Head of caudate nucleus (tissue), 42 donors: Measurements from ENCODE around the gene SLFN12L.
A peak's percentile ranks its signal among the peaks of the same experiment; 100 is the strongest.
"Not testable (repeated sequence)": the region's sequence is repeated elsewhere in the genome, so short reads cannot be mapped to it uniquely, and the experiment has no call there.

Experiments used
- DNase-seq, 42 donors: peaks; one replicate each; pipeline versions ENCODE4 v3.0.0 to v3.0.0-alpha.2; 2020 to 2021; ENCODE audit warnings: mixed read lengths in 7 of 42
- intact Hi-C: fragments of 100-400 bp; cut with DNase I; formaldehyde crosslinking; loops from one replicate; pipeline ENCODE4 v1.15.0; 2022

Gene SLFN12L

DNA sequence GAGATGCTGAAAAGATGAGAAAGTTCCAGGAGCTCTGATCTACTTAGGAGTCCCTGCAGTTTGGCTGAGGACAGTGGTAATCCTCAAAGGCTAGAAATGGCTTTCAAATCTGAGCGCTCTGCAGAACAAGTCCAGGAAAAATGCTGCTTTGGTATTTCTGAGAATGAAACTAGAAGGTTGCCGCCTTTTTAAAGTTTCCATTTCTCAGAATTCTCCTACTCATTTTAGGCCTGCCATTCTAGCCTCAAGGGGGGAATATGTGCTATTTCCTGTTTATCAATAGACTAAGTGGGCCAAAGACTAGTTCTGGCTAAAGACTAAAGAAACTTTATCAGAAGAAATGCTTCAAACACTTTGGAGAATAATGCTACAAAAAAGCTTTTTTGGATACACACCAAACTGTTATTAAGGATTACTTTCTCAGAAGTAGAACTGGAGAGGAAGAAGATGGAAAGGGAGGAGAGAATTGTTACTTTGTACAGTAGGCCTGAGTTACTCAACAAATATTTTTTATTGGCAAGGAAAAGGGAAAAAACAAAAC, at the start of gene SLFN12L:
SLFN12L (minus strand) TSS at position 78 of the 541 bp plus-strand sequence. CDS start 15,314 bp downstream, outside the sequence.
- intact Hi-C loops = no loop called here
- DNase-seq = no peak

DNA sequence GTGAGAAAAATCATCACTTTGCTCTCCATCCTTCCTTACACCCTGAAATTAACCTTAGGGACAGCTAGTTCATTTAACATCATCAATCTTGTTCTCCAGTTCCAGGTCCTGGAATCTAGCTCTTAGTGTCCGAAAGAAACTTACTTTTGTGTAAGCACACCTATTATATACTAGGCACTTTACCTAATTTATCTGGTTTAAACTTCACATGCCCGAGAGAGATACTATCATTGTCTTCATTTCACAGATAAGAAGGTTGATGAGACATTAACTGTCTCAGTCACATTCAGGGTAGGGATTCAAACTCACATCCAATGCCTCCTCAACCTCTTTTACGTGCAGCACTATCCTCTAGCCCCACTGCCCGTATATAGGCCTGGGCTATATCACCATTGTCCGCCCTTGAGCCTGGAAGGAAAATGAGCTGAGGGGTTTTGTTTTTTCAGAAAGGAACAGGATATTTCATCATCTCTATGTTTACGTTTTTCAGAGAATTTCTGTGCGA, 49.1 kb upstream of the SLFN12L start:
- DNase-seq = no peak
- intact Hi-C loops = no loop called here

DNA sequence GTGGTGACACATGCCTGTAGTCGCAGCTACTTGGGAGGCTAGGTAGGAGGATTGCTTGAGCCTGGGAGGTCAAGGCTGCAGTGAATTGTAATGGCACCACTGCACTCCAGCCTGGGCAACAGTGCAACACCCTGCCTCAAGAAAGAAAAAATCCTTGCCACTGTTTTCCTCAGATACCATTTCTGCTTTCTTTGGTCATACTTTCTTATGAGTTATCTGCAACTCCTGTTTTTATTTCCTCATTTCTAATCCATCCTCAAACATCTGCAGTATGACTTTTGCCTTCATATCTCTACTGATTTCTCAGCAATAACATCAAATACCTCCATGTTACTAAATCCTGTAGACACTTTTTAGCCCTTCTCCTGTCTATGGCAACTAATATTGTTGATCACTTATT, 46.6 kb upstream of the SLFN12L start:
- no peak for DNase-seq
- intact Hi-C loops = no loop called here

DNA sequence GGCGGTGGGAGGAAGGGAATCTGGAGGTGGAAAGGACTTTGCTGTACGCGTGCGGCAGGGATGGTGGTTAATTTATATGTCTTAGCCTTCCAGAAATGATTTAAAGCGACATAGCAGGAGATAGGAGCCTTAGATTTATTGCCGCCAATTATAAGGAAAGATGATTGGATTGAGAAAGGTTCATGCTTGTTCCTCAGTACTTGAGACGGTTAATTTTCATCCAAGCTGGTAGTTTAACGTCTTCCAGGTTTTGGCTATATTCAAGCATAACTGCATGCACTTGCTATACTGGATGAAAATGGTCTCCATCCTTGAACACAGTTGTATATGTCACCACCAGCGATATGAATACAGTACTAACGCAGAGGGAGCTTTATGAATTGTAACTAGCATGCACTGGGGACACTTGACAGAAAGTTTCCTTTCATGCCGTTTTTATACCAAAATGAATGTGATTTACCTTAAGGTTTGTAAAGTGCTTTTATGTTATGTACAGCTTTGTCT, 41.5 kb upstream of the SLFN12L start:
- no peak for DNase-seq
- intact Hi-C loops = no loop called here

DNA sequence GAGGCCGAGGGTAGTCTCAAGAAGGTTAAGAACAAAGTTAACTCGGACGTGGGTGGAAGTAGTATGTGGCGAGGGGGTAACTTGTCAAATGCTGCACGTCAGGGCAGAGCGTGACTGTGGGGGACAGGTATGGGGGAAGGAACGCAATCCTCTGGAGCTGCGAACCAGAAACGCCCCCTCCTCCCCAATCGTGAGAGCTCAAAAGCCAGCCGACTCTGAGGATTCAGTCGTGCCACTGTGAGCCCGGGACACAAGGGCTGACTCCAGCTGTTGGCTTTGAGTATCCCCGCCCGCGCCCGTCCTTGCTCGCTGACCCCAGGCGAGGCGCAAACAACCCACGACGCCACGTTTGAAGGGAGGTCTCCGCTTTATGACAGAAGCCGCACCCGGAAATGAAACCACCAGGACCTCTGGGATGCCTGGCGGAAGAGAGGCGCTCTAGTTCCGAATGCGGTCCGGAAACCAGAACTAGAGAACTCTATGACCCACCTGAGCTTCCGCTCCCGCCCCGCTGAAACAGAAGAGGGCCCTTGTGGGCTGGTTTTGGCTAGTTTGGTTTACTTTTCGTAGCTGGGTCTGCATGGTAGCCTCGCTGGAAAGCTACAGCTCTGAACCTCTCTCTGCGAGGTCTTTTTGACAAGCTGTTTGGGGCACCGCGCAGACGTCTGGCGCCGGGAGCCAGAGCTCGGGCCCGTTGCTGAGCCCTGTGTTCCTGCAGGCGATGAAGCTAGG, 40.9 kb upstream of the SLFN12L start, which contains the start of gene PEX12:
PEX12 (minus strand) TSS at position 375 of the 732 bp plus-strand sequence. CDS start 550 bp downstream, outside the sequence.
- intact Hi-C loops = no loop called here

DNA sequence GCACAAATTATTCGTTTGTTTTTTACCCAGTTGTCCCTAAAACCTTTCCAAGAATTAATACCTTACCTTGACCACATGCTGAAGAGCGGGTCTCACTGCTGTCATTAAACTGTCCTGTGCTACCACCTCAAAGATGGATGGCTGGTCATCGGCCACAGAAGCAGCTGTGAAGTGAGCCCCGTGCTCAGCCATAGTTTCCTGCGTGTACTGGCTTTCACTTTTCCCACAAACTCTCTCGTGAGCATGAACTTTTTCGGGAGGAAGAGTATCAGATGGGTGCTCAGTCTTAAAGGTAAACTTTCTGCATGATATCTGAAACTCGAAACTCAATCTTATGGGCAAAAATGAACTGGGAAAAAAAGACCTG, 40.3 kb upstream of the SLFN12L start:
- DNase-seq = peak in 1 of 42 donors; percentile 6
- intact Hi-C loops = no loop called here

More for the DNA sequence above, 40.9 kb upstream of the SLFN12L start, which contains the start of gene PEX12:
- DNase-seq = peak; percentile 87 to 98 (median 94)

DNA sequence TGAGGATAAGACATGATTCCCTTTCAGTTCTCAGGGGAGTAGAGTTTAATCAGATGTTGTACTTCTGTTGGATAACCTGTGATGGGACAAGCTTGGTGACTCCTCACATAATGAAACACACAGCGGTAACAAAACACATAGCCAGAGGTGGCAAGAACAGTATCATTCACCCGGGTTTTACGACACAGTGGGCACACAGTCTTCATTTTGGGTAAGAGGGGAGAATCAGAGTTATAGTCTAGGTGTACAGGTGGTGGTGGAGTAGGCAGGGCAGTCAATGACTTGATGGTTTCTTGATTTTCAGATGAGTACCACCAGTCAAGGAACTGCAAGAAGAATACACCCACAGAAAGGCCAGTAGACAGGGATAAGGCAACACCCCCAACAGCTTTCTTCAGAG, 38.3 kb upstream of the SLFN12L start:
- peak in 1 of 42 donors; percentile 3 for DNase-seq
- intact Hi-C loops = no loop called here

DNA sequence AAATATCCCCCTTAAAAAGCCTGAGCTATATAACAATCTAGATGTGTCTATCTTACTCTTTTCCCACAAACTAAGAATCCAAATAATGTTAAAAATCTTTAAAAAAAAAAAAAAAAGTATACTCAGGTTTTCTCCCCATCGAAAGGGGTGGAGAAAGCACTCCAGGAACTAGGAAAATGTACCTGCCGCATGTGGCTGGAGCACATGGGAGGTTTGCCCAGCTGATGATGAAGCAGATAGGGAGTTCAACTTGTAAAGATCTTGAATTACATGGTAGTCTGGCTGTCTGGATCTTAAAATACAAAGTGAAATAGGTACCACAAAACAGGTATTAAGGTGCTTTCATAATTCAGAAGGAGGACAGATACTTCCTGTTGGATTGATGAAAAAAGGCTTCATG, 31.9 kb upstream of the SLFN12L start:
- no peak for DNase-seq
- intact Hi-C loops = no loop called here

DNA sequence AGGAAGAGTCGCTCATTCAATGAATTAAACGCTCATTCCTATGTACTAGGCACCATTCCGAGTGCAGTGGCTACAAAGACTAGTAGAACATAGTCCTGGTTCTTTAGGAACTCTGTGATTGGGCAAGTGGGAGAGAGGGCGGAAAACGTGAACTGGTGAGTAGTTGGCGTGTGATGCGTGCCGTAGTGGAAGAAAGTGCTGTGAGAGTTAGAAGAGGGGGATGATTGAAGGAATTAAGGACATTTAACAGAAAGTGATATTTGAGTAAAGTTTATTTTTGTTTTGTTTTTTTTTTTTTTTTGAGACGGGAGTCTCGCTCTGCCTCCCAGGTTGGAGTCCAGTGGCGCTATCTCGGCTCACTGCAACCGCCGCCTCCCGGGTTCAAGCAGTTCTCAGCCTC, 31.1 kb upstream of the SLFN12L start:
- DNase-seq = peak in 2 of 42 donors; percentile 23 to 34
- intact Hi-C loops = no loop called here

DNA sequence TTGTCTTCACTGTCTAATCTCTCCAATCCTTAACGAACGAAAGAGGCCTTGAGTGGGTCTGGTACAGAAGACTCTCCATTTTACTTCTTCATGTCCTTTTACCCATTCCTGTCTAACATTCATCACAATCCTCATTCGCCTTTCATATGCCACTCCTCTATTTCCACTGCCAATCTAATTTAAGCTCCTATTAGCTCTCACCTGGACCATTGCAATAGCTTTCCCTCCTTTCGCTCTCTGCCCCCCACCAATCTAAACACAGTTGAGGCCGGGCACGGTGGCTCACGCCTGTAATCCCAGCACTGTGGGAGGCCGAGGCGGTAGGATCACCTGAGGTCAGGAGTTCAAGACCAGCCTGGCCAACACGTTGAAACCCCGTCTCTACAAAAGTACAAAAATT, 29.5 kb upstream of the SLFN12L start:
- intact Hi-C loops = no loop called here

DNA sequence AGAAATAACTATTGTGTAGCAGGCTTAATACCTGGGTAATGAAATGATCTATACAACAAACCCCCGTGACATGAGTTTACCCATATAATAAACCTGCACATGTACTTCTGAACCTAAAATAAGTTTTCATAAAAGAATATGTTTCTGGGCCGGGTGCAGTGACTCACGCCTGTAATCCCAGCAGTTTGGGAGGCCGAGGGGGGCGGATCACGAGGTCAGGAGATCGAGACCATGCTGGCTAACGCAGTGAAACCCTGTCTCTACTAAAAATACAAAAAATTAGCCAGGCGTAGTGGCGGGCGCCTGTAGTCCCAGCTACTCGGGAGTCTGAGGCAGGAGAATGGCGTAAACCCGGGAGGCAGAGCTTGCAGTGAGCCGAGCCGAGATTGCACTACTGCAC, 25.7 kb upstream of the SLFN12L start:
- intact Hi-C loops = not testable (repeated sequence)

More for the DNA sequence above, 29.5 kb upstream of the SLFN12L start:
- DNase-seq = no peak

DNA sequence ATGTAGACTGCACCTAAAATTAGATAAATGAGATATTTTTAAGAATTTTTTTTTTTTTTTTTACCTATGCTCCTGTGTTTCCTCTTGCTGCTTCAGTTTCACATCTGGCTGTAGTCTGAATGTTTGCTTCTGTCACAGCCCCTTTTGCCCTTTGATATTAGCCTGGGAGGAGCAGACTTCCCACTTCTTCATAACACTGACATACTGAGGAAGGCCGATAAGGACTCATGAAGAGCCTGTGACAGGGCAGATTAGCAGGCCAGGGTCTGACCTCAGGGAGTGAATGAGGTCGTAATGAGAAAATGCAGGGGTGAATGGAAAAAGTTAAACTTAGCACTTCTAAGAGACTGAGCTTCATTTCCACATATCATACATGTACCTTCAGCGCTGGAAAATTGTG, 23.2 kb upstream of the SLFN12L start, which contains the start of gene SLFN14:
SLFN14 (minus strand) TSS at position 117 of the 400 bp plus-strand sequence. CDS start 2,757 bp downstream, outside the sequence.
- no peak for DNase-seq
- intact Hi-C loops = no loop called here

More for the DNA sequence above, 25.7 kb upstream of the SLFN12L start:
- DNase-seq = not testable (repeated sequence)

DNA sequence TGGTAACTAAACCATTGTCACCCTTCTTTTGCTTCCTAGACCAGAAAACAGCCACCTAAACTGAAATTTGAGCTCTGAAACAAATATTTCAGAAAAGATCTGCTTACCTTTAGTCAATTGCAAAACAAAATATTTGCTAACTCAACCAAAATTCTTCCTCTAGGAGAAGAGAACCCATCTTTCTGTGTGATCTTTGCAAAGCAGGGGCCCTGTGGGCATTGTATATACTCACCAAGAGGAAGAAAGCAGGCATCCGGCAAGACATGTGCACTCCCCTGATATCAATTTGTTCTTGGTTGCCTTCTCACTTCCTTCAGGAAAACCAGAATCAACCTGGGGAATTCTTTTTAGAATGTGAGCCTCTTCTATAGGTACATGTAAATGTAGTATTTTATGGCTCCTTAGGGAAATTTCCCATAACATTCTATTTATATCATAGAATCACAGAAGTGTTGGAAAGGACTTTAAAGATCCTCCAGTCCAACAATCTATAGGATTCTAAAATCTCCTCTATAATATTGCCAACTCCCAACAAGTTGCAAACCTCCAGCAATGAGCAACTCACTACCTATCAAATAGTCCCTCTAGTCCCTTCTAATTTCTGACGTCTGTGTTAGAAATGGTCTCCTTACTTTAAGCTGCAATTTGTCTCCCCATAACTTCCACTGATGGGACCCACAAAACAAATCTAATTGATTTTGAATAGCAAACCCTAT, 22.2 kb upstream of the SLFN12L start:
- intact Hi-C loops = no loop called here
- no peak for DNase-seq

DNA sequence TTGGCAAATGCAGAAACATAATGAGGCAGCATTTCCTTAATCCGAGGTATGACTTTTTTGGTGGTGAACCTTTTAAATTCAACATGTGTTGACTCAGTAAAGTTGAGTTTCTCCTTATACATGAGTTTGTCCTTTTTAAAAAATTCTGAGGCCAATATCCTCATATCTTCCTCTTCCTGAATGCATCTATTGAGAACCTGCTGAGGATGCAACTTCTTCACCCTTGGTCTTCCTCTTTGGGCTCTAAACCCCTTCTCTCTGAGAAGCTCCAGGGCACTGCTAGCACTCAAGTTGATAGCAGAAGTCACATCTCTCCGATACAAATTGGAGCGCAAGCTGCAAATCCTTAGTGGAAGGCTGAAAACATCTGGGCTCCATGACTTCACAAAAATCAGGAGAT, 19.9 kb upstream of the SLFN12L start:
- DNase-seq = no peak
- intact Hi-C loops = no loop called here

DNA sequence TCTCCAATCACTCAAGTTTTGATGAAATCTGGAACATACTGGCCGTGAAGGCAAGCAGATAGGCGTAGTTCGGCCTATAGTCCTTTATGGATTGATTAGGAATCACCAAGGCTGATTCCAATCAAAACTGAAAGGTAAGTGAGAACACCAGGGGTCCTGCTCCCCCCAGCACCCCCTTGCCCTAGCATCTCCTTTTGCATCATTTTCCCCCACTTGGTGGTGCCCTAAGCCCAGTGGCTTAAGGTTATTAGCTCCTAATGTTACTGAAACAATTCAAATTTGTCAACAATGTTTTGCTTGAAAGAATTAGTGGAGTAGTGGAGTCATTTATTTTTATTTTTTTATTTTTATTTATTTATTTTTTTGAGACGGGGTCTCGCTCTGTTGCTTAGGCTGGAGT, 18.2 kb upstream of the SLFN12L start:
- DNase-seq = no peak
- intact Hi-C loops = no loop called here

DNA sequence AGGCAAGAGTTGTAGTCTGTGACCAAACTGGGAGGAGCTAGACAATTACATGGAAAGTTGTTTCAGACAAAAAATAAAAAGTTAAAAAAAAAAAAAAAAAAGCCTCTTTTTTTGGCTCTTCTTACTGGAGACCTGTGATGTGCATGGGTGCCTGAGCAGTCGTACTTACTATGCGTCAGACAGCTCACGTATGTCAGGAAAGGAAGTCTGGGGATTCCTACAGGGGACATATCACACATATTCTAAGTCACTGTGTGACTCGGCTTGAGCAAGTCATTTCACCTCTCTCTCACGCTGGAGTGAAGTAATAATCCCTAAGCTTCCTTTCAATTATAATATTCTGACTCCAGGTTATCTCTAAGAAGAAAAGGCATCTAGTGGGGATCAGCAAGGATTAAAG, 17.2 kb upstream of the SLFN12L start:
- intact Hi-C loops = no loop called here
- no peak for DNase-seq

DNA sequence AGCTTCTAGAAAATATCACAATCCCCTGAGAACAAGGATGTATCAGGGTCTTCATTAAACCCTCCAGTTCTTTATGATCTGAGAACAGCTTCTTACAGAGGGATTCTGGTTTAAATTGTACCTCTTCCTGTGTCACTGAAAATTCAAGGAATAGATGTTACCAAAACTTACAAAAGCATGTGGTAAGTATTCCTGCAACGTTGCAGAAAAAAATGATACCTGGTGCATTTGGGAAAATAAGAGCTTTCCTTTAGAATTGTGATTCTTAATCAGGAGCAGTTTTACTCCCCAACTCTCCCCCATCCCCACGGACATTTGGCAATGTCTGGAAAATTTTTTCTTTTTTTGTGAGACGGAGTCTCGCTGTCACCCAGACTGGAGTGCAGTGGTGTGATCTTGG, 15.8 kb upstream of the SLFN12L start:
- intact Hi-C loops = no loop called here
- no peak for DNase-seq

DNA sequence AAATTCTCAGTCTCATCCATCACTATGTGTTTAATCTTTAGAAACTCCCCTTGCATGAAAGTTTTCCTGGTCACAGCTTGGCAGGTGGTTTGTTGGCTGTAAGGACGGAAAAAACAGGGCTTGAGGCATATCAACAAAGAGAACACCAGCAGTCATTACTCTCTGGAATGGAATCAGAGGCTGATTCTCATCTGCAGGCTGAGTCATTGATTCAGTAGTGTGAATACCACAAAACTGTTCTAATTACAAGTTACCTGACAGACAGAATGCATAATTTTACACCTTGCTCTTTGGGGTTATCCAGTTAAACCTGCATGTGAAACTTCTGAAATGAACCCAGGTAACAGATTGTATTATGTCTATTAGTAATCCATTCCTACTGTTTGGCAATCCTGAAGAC, 11.5 kb upstream of the SLFN12L start:
- intact Hi-C loops = no loop called here
- DNase-seq = no peak

DNA sequence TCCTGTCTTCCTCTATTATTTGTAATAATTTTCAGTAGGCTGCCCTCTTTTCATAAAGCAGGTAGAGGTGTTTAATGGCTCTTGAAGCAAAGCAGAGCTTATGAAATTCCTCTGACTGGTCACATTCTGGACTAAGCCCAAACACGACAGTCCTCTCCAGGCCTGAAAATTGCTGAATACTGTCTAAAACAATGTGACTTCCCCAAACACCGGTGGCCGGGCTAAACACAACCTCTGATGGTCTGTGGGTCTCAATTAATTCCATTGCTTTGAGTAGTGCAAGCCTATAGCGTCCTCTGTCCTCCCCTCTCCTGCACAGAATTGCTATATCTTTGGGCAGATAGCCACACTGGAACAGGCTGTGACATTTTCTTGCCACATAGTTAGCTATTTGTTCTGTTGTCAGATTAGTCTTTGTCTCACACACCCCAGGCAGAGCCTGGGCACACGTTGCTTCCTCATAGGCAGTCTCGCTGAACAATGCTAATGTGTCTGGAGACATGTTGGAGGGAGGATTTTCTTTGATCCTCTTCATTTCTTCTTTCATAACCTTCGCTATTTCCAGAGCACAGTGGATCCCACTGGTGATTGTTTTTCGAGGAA, 10.8 kb upstream of the SLFN12L start:
- peak in 4 of 42 donors; percentile 4 to 32 (median 16) for DNase-seq
- intact Hi-C loops = no loop called here
